HepG2 (cell line): ENCODE measurements around the gene FBXW8. TPM values are rescaled to one million over a fixed set of nuclear protein-coding genes. Genes with fewer than 3 reads are reported as not detected.

Source experiments
- ATF1 ChIP-seq: IDR thresholded peaks from 2 replicates; pipeline ENCODE4 v1.6.1; 2016; ENCODE audit warnings: mild to moderate bottlenecking, control low read depth
- CAMTA2 ChIP-seq: sonication (generic); formaldehyde crosslinking; IDR thresholded peaks from 2 replicates; pipeline ENCODE4 v1.4.0; 2020; ENCODE audit warnings: mild to moderate bottlenecking, missing genetic modification reagents, borderline replicate concordance
- DMAP1 ChIP-seq: IDR thresholded peaks from 2 replicates; pipeline ENCODE4 v1.6.1; 2016
- E2F2 ChIP-seq: sonication (generic); formaldehyde crosslinking; IDR thresholded peaks from 2 replicates; pipeline ENCODE4 v1.4.0; 2020; ENCODE audit warnings: missing genetic modification reagents, borderline replicate concordance
- IRX3 ChIP-seq: sonication (generic); formaldehyde crosslinking; IDR thresholded peaks from 2 replicates; pipeline ENCODE4 v1.8.1; 2023; ENCODE audit warnings: mild to moderate bottlenecking, low read depth, missing genetic modification reagents, borderline replicate concordance
- JUN ChIP-seq: sonication (generic); formaldehyde crosslinking; IDR thresholded peaks from 2 replicates; pipeline ENCODE4 v1.4.0; 2020; ENCODE audit warnings: mild to moderate bottlenecking, missing genetic modification reagents
- NFE2L2 ChIP-seq: fragments of 150-350 bp; IDR thresholded peaks from 2 replicates; pipeline ENCODE4 v1.6.1; 2014; ENCODE audit warnings: low read length
- SP5 ChIP-seq: IDR thresholded peaks from 2 replicates; pipeline ENCODE4 v1.6.1; 2016; ENCODE audit warnings: low read depth, borderline replicate concordance
- SRY ChIP-seq: sonication (generic); formaldehyde crosslinking; IDR thresholded peaks from 2 replicates; pipeline ENCODE4 v1.8.0; 2022; ENCODE audit warnings: mild to moderate bottlenecking, missing genetic modification reagents
- TGIF2 ChIP-seq: IDR thresholded peaks from 2 replicates; pipeline ENCODE4 v1.6.1; 2016; ENCODE audit warnings: control low read depth, missing compliant biosample characterization
- WIZ ChIP-seq: sonication (generic); formaldehyde crosslinking; IDR thresholded peaks from 2 replicates; pipeline ENCODE4 v1.5.1; 2020; ENCODE audit warnings: mild to moderate bottlenecking, missing genetic modification reagents
- ZBTB40 ChIP-seq, 2 experiments: fragments of 450-650 bp in 1 of 2; sonication (generic) in 1 of 2; formaldehyde crosslinking in 1 of 2; IDR thresholded peaks; 2 replicates each; pipeline versions ENCODE4 v1.6.1 to v1.8.0; 2016 to 2022; ENCODE audit warnings: antibody characterized with exemption in 1 of 2, mild to moderate bottlenecking in 1 of 2, missing genetic modification reagents in 1 of 2
- ZFP62 ChIP-seq: sonication (generic); formaldehyde crosslinking; IDR thresholded peaks from 2 replicates; pipeline ENCODE4 v1.4.0; 2020; ENCODE audit warnings: missing genetic modification reagents
- ZFY ChIP-seq: sonication (generic); formaldehyde crosslinking; IDR thresholded peaks from 2 replicates; pipeline ENCODE4 v1.4.0; 2020; ENCODE audit warnings: missing genetic modification reagents
- ZHX1 ChIP-seq: sonication (generic); formaldehyde crosslinking; IDR thresholded peaks from 2 replicates; pipeline ENCODE4 v1.8.1; 2022; ENCODE audit warnings: low read depth, mild to moderate bottlenecking, missing genetic modification reagents
- ZNF34 ChIP-seq: sonication (generic); formaldehyde crosslinking; IDR thresholded peaks from 2 replicates; pipeline ENCODE4 v1.4.0; 2020; ENCODE audit warnings: mild to moderate bottlenecking, missing genetic modification reagents, borderline replicate concordance
- ZNF839 ChIP-seq: sonication (generic); formaldehyde crosslinking; IDR thresholded peaks from 2 replicates; pipeline ENCODE4 v1.4.0; 2020; ENCODE audit warnings: missing genetic modification reagents, mild to moderate bottlenecking, borderline replicate concordance
- polyA plus RNA-seq, 8 experiments: library from polyadenylated mRNA; depleted of rRNA in 3 of 8; stranded (reverse) in 7 of 8; unstranded in 1 of 8; fragments of >200 nt; fragmentation: Illumina TruSeq in 4 of 8; extraction: Trizol in 4 of 8; gene quantifications; 2 replicates each; pipeline versions ENCODE4 v1.2.1 to v1.2.3, GENCODE V29; 2011 to 2016; ENCODE audit warnings: low read depth in 4 of 8, missing spikeins in 1 of 8, mixed read lengths in 1 of 8; ENCODE audit not compliant: insufficient read depth in 1 of 8
- total RNA-seq, 5 experiments: library from RNA; depleted of rRNA; stranded (reverse); fragments of >200 nt; fragmentation: Illumina TruSeq; extraction: Trizol; gene quantifications; 2 replicates each; pipeline ENCODE4 v1.2.3, GENCODE V29; 2016; ENCODE audit warnings: low read depth in 1 of 5

Gene FBXW8
- total and polyA plus RNA-seq, 2 of the 13 experiments (the other 11 are each of a cell fraction or from before 2014, with no cell fraction given) = 5.1 to 5.9 TPM

- TF ChIP-seq ZFP62 (CRISPR knock-in tag) (no peak), DMAP1 (peak; percentile 64; the same call in 1 of the 2 replicates), JUN (CRISPR knock-in tag) (no peak), ATF1 (CRISPR knock-in tag) (no peak), ZFY (CRISPR knock-in tag) (no peak), SP5 (CRISPR knock-in tag) (peak; percentile 99), ZHX1 (CRISPR knock-in tag) (no peak), ZNF839 (CRISPR knock-in tag) (0 out of 2 replicates have a peak, but pooled peaks have one; percentile 39), E2F2 (CRISPR knock-in tag) (no peak), SRY (CRISPR knock-in tag) (0 out of 2 replicates have a peak, but pooled peaks have one; percentile 53), TGIF2 (CRISPR knock-in tag) (no peak), ZBTB40 (IDR thresholded peaks at IDR 0.05) (no peak), ZBTB40 (CRISPR knock-in tag; IDR thresholded peaks at IDR 0.05) (no peak; the same call in 1 of the 2 replicates), IRX3 (no peak), NFE2L2 (no peak), ZNF34 (no peak), WIZ (CRISPR knock-in tag) (no peak), CAMTA2 (CRISPR knock-in tag) (no peak)
Observed at GRCh38 chr12:117047810-117048584, 137.2 kb downstream of the FBXW8 start (continued).
